Activated CD8-positive, alpha-beta memory T cell treated with anti-CD3 and anti-CD28 coated beads for 48 hours (primary cell): ENCODE measurements around the gene TNFRSF1A.
"Not testable (repeated sequence)": the region's sequence is repeated elsewhere in the genome, so short reads cannot be mapped to it uniquely, and the experiment has no call there.

ENCODE experiments used
- DNase-seq, 3 experiments: peaks; one replicate each; pipeline ENCODE4 v3.0.0-alpha.2; 2020; ENCODE audit warnings: low read depth in 2 of 3, low spot score in 2 of 3

The TNFRSF1A gene

GRCh38 chr12:6338536-6338935 is 3.3 kb downstream of the TNFRSF1A start:
- not testable (repeated sequence) for DNase-seq

DNA sequence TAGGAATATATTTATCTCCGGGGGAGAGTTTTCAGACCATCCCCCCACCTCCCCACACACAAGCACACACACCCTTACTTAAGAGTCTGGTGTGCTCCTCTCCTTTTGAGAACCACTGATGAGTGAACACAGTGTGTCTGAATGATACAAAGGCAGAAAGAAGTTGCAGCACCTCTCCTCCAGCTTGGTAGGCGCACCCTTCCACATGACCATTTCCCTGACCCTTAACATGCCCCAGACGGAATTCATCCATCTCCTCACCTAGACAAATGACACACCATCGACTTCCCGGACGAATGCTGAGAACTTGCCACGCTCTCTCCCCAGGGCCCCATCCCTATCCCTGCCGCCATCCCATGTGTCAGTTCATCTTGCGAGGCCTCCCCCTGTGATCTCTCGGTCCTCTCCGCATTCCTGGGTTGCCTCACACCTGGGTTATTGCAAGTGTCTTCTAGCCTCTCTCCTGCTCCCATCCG is 3.9 kb downstream of the TNFRSF1A start:
- DNase-seq = no peak

GRCh38 chr12:6336889-6337853 is 4.7 kb downstream of the TNFRSF1A start:
- DNase-seq = no peak

- no peak for DNase-seq
These were observed 5.6 kb downstream of the TNFRSF1A start for GRCh38 chr12:6336079-6336888.

DNA sequence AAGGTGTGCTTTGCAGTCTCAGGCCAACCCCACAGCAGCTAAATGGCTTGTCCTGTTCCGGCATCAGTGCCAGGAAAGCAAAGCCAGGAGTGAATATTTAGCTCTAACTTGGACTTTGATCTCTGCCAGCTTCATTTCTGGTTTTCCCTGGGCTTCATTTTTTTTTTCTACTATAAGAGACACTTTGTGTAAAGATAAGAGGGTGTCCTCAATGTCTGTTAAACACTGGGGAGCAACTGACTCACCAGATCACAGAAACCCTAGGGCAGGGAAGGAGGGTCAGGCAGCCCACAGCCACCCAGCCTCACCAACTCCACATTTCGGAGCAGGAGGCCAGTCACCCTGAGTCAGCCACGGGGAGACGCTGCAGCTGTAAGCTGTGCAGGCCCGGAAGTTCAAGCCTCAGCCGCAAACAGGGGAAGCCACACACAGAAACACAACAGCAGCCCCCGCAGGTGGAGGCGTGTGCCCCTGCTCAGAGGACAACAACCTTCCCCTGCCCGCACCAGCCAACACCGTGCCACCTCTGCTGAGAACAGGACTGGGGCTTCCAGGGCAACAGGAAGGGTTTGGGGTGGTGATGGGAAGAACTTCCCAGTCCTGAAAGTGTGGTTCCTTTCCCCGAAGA is 6.3 kb downstream of the TNFRSF1A start:
- DNase-seq = peak in 2 of 3 experiments; percentile 77 to 81

DNA sequence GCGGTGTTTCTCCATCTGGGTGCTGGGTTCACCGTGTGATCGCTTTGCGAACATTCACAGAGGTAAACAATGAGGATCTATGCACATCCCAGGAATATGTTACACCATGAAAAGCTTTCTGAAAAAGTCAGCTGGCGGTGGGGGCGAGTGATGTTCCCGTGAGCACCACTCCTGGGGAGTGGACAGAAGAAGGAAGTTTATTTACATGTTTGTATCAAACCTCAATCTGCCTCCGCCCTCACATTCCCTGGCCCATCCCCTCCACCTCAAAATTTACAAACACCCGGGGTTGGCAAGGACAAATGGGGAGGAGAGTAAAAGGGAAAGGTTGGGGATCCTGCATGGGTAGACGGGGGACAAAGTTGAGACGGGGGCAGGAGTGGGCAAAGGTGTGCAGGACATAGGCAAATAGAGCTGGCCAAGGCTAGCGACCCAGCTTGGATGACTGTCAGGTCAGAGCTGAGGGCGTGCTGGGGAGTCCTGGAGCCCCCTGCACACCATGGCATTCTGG is 6.9 kb downstream of the TNFRSF1A start:
- no peak for DNase-seq

GRCh38 chr12:6334359-6334758 is 7.5 kb downstream of the TNFRSF1A start:
- DNase-seq = no peak

DNA sequence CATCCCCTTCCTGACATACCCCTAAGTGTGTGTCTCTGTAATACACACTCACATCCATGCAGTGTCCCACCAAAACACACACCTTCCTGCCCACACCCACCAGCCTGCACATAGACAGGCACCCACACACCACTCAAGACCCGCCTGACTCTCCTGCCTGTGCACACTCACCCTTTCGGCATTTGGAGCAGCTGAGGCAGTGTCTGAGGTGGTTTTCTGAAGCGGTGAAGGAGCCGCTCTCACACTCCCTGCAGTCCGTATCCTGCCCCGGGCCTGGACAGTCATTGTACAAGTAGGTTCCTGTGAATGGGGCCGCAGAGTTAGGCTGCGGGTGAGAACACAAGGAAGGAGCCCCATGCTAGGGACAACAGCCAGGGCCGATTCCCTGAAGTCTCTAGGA is 8.3 kb downstream of the TNFRSF1A start:
- DNase-seq = no peak

GRCh38 chr12:6333029-6333428 is 8.8 kb downstream of the TNFRSF1A start:
- DNase-seq = no peak

GRCh38 chr12:6332459-6332858 is 9.4 kb downstream of the TNFRSF1A start:
- DNase-seq = no peak

- DNase-seq = no peak
These were observed 10.7 kb downstream of the TNFRSF1A start for GRCh38 chr12:6330999-6331714.

DNA sequence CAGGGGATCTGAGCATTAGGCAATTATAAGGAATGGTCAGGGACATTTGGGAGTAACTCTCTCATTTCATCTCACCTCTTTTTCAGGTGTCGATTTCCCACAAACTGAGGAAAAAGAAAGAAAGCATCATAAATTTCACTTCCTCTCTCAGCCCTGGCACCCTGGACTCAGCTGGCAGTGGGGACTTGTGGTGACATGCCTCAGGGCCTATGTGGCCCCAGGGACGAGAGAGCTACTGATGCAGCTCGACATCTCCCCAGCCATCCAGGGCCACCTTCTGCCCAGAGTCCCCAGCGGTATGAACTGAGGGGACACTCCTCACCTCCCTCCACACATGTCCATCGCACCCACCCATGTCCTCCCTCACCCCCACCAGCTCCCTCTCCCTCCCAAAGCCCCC is 11.7 kb downstream of the TNFRSF1A start:
- DNase-seq = no peak

- no peak for DNase-seq
These were observed 12.2 kb downstream of the TNFRSF1A start for GRCh38 chr12:6329703-6330064.

DNA sequence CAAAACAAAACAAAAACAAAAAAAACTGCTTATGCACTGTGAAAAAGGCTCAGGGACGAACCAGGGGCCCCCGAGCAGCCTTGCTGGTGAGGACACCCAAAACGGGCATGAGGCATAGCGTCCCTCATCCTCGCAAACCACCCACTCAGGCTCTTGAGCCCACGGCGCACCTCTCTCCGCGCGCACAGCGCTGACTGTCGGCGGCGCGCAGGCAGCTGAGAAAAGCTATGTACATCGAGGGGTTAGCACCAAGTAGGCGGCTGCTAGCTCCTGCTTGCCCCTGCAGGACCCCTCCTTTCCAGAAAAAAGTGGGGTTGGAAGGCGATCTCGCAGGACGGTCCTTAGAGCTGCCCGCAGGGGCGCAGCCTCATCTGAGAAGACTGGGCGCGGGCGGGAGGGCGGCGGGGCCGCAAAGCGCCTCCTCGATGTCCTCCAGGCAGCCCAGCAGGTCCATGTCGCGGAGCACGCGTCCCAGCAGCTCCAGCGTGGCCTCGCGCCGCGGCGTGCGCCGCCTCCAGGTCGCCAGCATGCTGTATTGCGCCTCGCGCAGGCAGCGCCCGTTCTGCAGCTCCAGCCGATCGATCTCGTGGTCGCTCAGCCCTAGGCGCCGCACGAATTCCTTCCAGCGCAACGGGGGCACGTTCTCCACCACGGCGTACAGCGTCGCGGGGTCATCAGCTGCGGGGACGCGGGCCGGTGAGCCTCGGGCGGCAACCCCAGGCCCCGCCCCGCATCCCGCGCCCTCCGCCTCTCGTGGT is 12.8 kb downstream of the TNFRSF1A start:
- no peak for DNase-seq

DNA sequence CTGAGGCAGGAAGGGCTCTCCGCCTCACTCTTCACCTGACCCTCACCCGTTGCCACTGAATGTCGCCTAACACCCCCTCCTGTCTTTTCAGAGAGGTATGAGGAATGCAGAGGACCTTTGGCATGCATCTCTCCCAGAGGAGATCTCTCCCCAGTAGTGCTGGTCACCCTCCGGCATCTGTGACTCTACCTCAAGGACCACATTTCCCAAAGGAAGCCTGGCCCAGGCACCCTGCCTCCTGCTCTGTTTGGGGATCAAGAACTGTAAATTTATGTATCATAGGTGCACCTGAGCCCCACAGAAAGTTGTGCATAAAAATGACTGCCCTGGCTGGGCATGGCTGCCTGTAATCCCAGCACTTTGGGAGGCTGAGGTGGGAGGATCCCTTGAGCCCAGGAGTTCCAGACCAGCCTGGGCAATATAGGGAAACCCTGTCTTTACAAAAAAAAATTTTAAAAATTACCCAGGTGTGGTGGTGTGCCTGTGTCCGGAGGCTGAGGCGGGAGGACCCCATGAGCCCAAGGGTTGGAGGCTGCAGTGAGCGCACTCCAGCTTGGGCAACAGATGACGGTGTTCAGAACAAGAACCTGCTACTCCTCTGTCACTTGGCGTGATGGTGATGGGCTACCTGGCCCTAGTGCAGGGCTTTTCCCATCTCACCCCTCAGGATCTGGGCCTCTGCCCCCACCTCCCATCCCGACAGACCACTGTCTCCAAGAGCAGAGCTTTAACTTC is 13.7 kb downstream of the TNFRSF1A start:
- DNase-seq = no peak

GRCh38 chr12:6327229-6328041 is 14.4 kb downstream of the TNFRSF1A start:
- no peak for DNase-seq

DNA sequence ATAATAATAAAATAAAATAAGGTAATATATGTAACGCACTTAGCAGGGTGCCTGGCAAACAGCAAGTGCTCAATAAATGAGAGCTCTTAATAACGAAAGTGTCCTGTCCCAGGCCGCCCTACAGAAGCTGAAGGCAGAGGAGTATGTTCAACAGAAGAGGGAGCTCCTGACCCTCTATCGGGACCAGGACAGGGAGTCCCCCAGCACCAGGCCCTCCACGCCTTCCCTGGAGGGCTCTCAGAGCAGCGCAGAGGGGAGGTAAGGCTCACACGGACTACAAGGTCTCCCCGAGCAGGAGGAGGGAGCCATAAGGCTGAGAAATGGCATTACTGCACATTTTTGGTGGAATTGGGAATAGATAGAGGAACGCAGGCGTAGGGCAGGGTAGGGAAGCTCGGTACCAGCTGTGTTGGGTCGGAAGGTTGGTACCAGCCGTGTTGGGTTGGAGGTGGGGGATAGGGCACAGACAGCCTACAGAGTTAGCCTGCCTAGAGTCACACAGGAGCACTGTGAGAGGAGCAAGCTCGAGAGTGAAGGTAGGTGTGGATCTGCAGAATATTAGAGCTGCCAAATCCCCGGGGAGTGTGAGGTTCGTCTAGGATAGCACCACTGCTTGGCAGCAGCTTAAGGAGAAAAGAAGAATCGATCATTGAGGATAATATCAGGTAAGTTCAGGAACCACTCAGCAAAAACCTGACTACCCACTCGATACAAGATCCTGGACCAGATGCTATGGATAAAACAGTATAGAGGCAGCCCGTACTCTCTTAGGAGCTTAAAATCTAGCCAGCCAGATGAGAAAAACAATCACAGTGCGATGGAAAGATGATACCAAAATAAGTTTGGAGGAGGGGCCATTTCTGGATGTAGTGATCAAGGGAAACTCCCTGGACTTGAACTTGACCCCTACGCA is 15.3 kb downstream of the TNFRSF1A start:
- DNase-seq = no peak
